Nephron (organoid): ENCODE data around the gene CDKN1A.

Source experiments
- H3K27ac Mint-ChIP-seq, 3 experiments: 2 replicates each; pipeline ENCODE4 v1.8.0; 2020; ENCODE audit warnings: mixed read lengths in 3 of 3, mild to moderate bottlenecking in 2 of 3, moderate library complexity in 1 of 3
- H3K27me3 Mint-ChIP-seq: 2 replicates; pipeline ENCODE4 v1.8.0; 2021; ENCODE audit warnings: low read depth, mild to moderate bottlenecking, moderate library complexity, mixed read lengths
- H3K36me3 Mint-ChIP-seq: 2 replicates; pipeline ENCODE4 v1.8.0; 2020; ENCODE audit warnings: low read depth, mixed read lengths
- H3K4me1 Mint-ChIP-seq: 2 replicates; pipeline ENCODE4 v1.8.0; 2020; ENCODE audit warnings: mixed read lengths
- H3K4me3 Mint-ChIP-seq, 3 experiments: 2 replicates each; pipeline ENCODE4 v1.8.0; 2020; ENCODE audit warnings: mild to moderate bottlenecking in 3 of 3, mixed read lengths in 3 of 3, moderate library complexity in 2 of 3
- H3K9me3 Mint-ChIP-seq: 2 replicates; pipeline ENCODE4 v1.8.0; 2020; ENCODE audit warnings: mixed read lengths
- CTCF ChIP-seq, 3 experiments: fragments of 200-600 bp; sonication (generic); IDR thresholded peaks; one replicate each; pipeline ENCODE4 v1.5.0; 2021; ENCODE audit warnings: antibody characterized with exemption in 3 of 3; ENCODE audit not compliant: unreplicated experiment in 3 of 3

The CDKN1A gene

GRCh38 chr6:36641543-36641942 is 37.0 kb upstream of the CDKN1A start:
- Mint-ChIP-seq H3K9me3 (no peaks in the 10 kb centered on the region), H3K4me3 (no peak overlapping the region), H3K4me1 (peaks cover 35% of the 10 kb centered on the region), H3K27me3 (peaks cover 6% of the 10 kb centered on the region), H3K36me3 (no peaks in the 10 kb centered on the region), H3K27ac (peak overlapping the region in 1 of 3 experiments; percentile 47)
- no peak for TF ChIP-seq CTCF (IDR thresholded peaks at IDR 0.05; ENCODE audit: unreplicated experiment in 3 of 3)

- Mint-ChIP-seq H3K27ac (peak overlapping the region; percentile 44 to 83 (median 68)), H3K27me3 (peaks cover 7% of the 10 kb centered on the region), H3K4me1 (peaks cover 19% of the 10 kb centered on the region), H3K4me3 (no peak overlapping the region), H3K36me3 (no peaks in the 10 kb centered on the region), H3K9me3 (no peaks in the 10 kb centered on the region)
- TF ChIP-seq CTCF (IDR thresholded peaks at IDR 0.05; ENCODE audit: unreplicated experiment in 3 of 3) = no peak
Measured at GRCh38 chr6:36642913-36643817, 35.3 kb upstream of the CDKN1A start.

GRCh38 chr6:36643977-36644376 is 34.5 kb upstream of the CDKN1A start:
- peaks cover 21% of the 10 kb centered on the region for H3K4me1 Mint-ChIP-seq
- no peak overlapping the region for H3K4me3 Mint-ChIP-seq
- TF ChIP-seq CTCF (IDR thresholded peaks at IDR 0.05; ENCODE audit: unreplicated experiment in 3 of 3) = no peak
- peaks cover 10% of the 10 kb centered on the region for H3K27me3 Mint-ChIP-seq
- H3K9me3 Mint-ChIP-seq = no peaks in the 10 kb centered on the region
- H3K27ac Mint-ChIP-seq = no peak overlapping the region
- H3K36me3 Mint-ChIP-seq = no peaks in the 10 kb centered on the region

GRCh38 chr6:36649086-36649485 is 29.4 kb upstream of the CDKN1A start:
- H3K27ac Mint-ChIP-seq = no peak overlapping the region
- H3K27me3 Mint-ChIP-seq = peaks cover 24% of the 10 kb centered on the region
- no peak for TF ChIP-seq CTCF (IDR thresholded peaks at IDR 0.05; ENCODE audit: unreplicated experiment in 3 of 3)
- H3K4me1 Mint-ChIP-seq = peaks cover 18% of the 10 kb centered on the region
- no peak overlapping the region for H3K4me3 Mint-ChIP-seq
- no peaks in the 10 kb centered on the region for H3K9me3 Mint-ChIP-seq
- H3K36me3 Mint-ChIP-seq = no peaks in the 10 kb centered on the region

GRCh38 chr6:36649701-36650484 is 28.6 kb upstream of the CDKN1A start:
- TF ChIP-seq CTCF (IDR thresholded peaks at IDR 0.05; ENCODE audit: unreplicated experiment in 3 of 3) = no peak
- H3K9me3 Mint-ChIP-seq = no peaks in the 10 kb centered on the region

More at GRCh38 chr6:36649701-36650484, 28.6 kb upstream of the CDKN1A start:
- H3K27ac Mint-ChIP-seq = peak overlapping the region in 1 of 3 experiments; percentile 62
- peaks cover 21% of the 10 kb centered on the region for H3K27me3 Mint-ChIP-seq
- H3K4me3 Mint-ChIP-seq = no peak overlapping the region
- no peaks in the 10 kb centered on the region for H3K36me3 Mint-ChIP-seq
- peaks cover 16% of the 10 kb centered on the region for H3K4me1 Mint-ChIP-seq
